Prostate gland (tissue), 2 donors: ENCODE data around the gene MYRF. TPM values are rescaled to one million over a fixed set of nuclear protein-coding genes. Genes with fewer than 3 reads are reported as not detected.

Experiments
- DNase-seq: peaks from one replicate; pipeline ENCODE4 v3.0.0-alpha.2; 2019; ENCODE audit warnings: low spot score
- H3K27ac ChIP-seq, 2 donors: fragments of 200-600 bp; sonication (generic); 2 replicates each; pipeline ENCODE4 v1.5.1; 2017 to 2019
- H3K27me3 ChIP-seq: fragments of 200-600 bp; sonication (generic); replicated peaks from 2 replicates; pipeline ENCODE4 v1.5.1; 2019; ENCODE audit not compliant: insufficient read depth
- H3K36me3 ChIP-seq, 2 donors: fragments of 200-600 bp; sonication (generic); 1 replicate in 1 of 2; 2 replicates in 1 of 2; pipeline versions ENCODE4 v1.5.1 to v1.8.1; 2017 to 2019
- H3K4me1 ChIP-seq: fragments of 200-600 bp; sonication (generic); replicated peaks from 2 replicates; pipeline ENCODE4 v1.5.1; 2019
- H3K4me3 ChIP-seq, 2 donors: fragments of 200-600 bp; sonication (generic); 2 replicates each; pipeline ENCODE4 v1.5.1; 2017 to 2019
- H3K9me3 ChIP-seq: fragments of 200-600 bp; sonication (generic); 2 replicates; pipeline ENCODE4 v1.5.1; 2017
- POLR2A ChIP-seq: fragments of 450-650 bp; IDR thresholded peaks from one replicate; pipeline ENCODE4 v1.6.1; 2016; ENCODE audit warnings: antibody characterized with exemption, mild to moderate bottlenecking
- POLR2AphosphoS5 ChIP-seq: sonication (generic); formaldehyde crosslinking; IDR thresholded peaks from one replicate; pipeline ENCODE4 v1.6.1; 2017; ENCODE audit warnings: antibody characterized with exemption
- WGBS: methylation state at CpG from one replicate; pipeline ENCODE4 v1.1.5; 2018; 5-methylcytosine and 5-hydroxymethylcytosine counted together
- intact Hi-C: fragments of 100-400 bp; cut with DNase I; formaldehyde crosslinking; loops from one replicate; pipeline ENCODE4 v1.14.2; 2022
- total RNA-seq, 2 donors: library from RNA; depleted of rRNA; stranded (reverse); fragments of >200 nt; gene quantifications; one replicate each; pipeline ENCODE4 v1.1.0, GENCODE V29; 2016
- TF ChIP-seq, protein P1 (sequence below), 4 experiments: fragments of 200-600 bp in 2 of 4; fragments of 450-650 bp in 2 of 4; sonication (generic) in 2 of 4; IDR thresholded peaks; 1 replicate in 3 of 4; 2 replicates in 1 of 4; pipeline ENCODE4 v1.5.1; 2016 to 2019; ENCODE audit warnings: antibody characterized with exemption in 4 of 4, mild to moderate bottlenecking in 2 of 4, moderate library complexity in 2 of 4

The MYRF gene
- total RNA-seq, 2 donors from 2014 or later, result 0.77 to 3.4 TPM

DNA sequence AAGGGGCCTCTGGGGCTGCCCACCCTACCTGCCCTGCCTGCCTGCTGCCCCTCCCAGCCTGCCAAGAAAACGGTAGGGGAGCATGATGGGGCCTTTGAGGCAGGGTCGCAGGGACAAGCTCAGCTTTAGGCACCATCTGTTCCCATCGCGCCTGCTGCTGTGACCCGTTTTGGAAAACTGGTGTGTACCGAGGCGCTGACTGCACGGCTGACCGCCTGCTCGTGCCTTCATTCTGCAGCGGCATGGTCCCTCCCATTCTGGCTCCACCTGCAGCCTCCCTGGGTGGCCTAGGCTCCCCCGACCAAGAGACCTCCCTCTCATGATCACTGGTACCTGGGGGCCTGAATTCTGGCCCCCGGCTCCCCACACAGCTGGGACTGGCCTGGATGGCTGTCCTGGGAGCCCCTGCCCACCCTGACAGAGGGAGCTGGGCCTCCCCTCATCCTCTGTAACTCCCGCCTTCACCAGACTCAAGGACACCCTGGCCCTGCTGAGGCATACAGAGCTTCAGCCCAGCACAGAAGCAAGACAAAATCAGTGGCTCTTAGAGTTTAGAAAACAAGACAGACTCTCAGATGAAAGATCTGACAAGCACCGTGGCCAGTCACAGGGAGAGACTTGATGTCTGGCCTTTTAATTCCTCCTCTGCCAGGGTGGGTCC lies 6.5 kb upstream of the MYRF start:
- intact Hi-C loops, result loop anchor here (5.0 kb wide), 1 partner anchor 361 kb away; no protein-coding TSS in a partner anchor
- H3K27ac ChIP-seq, result no peak overlapping the region
- H3K4me3 ChIP-seq, result no peak overlapping the region
- H3K27me3 ChIP-seq, result no peaks in the 10 kb centered on the region
- 43% methylated on average over 15 of the region's 15 CpGs for WGBS
- no peaks in the 10 kb centered on the region for H3K4me1 ChIP-seq
- no peak for DNase-seq
- TF ChIP-seq POLR2AphosphoS5, result no peak
- no peak for TF ChIP-seq POLR2A
- TF ChIP-seq, protein P1, sequence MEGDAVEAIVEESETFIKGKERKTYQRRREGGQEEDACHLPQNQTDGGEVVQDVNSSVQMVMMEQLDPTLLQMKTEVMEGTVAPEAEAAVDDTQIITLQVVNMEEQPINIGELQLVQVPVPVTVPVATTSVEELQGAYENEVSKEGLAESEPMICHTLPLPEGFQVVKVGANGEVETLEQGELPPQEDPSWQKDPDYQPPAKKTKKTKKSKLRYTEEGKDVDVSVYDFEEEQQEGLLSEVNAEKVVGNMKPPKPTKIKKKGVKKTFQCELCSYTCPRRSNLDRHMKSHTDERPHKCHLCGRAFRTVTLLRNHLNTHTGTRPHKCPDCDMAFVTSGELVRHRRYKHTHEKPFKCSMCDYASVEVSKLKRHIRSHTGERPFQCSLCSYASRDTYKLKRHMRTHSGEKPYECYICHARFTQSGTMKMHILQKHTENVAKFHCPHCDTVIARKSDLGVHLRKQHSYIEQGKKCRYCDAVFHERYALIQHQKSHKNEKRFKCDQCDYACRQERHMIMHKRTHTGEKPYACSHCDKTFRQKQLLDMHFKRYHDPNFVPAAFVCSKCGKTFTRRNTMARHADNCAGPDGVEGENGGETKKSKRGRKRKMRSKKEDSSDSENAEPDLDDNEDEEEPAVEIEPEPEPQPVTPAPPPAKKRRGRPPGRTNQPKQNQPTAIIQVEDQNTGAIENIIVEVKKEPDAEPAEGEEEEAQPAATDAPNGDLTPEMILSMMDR (IDR thresholded peaks at IDR 0.05), result no peak
- H3K36me3 ChIP-seq, result no peaks in the 10 kb centered on the region
- no peaks in the 10 kb centered on the region for H3K9me3 ChIP-seq

DNA sequence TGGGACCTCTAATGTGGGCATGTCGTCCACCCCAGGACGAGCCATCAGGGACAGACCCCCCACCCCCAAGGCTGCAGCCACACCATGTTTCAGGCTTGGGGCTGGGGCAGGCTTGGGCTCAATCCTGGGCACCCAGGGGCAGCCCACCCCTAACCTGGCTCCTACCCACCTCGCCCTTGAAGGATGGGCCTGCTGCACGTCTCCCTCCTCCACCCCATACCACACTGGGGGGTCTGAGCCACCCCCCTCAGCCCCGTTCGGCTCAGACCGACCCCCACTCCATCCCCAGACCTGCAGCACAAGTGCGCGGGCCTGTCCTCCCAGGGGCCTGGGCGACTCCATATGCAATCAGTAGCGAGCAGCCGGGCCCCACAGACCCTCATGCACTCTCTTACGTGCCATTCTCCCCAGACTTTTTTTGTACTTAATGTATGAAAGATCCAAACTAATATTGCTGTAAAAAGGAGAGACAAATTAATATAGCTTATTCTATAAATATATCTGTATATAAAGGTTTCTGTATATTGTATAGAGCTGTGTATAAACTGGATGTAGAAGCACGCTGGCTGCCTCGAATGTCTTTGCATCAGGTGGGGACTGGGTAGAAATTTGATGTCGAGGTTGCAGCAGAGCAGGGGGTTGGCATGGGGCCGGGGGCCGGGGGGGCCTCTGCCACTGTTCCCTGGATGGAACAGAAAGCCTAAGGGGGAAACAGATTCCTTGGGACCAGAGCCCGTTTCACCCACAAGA lies 5.8 kb upstream of the MYRF start:
- H3K36me3 ChIP-seq, result no peaks in the 10 kb centered on the region
- no peaks in the 10 kb centered on the region for H3K9me3 ChIP-seq
- no peak overlapping the region for H3K27ac ChIP-seq
- no peaks in the 10 kb centered on the region for H3K27me3 ChIP-seq
- H3K4me3 ChIP-seq, result no peak overlapping the region
- H3K4me1 ChIP-seq, result no peaks in the 10 kb centered on the region
- intact Hi-C loops, result loop anchor here (5.0 kb wide), 1 partner anchor 361 kb away; no protein-coding TSS in a partner anchor
- no peak for DNase-seq
- no peak for TF ChIP-seq POLR2A
- TF ChIP-seq, protein P1 (IDR thresholded peaks at IDR 0.05), result no peak
- WGBS, result 78% methylated on average over 19 of the region's 19 CpGs

DNA sequence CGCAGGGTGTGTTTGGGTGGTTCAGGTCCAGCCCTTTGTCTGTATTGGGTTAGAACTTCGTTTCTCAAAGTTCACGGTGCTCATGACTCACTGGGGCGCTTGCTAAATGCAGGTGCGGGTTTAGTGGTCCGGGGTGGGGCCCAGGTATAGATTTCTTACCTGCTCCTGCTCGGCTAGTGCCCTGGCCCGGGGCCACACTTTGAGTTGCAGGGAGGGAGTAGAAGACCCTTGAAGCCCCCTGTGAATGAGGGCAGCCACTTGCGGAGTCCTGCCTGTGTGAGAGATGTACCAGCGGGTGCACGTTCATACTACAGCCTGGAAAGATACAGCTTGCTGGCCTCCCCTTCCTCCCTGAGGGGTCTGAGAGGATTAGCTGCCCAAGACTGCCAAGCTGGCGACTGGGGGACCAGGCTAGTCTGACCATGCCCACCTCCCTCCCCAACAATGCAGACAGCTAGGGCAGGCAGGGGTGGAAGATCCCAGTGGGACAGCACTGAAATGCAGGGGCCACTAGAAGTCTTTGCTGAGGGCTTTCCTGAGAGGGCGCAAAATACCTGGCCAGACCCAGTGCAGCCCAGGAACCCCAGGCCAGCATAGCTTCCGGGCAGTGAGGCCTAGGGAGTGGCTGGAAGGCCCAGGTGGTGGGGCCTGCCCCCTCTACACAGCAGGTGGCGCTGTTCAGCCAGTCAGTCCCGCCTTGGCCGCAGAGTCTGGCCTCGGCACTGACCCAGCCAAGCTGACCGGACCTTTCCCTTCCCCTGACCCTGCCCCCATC lies 5.1 kb upstream of the MYRF start:
- Histone ChIP-seq H3K4me1 (no peaks in the 10 kb centered on the region), H3K27ac (no peak overlapping the region), H3K27me3 (no peaks in the 10 kb centered on the region), H3K4me3 (no peak overlapping the region), H3K9me3 (no peaks in the 10 kb centered on the region), H3K36me3 (no peaks in the 10 kb centered on the region)
- TF ChIP-seq POLR2AphosphoS5, result no peak
- TF ChIP-seq POLR2A, result no peak
- TF ChIP-seq, protein P1 (IDR thresholded peaks at IDR 0.05), result peak; percentile 52 to 86 (median 74)
- intact Hi-C loops, result loop anchor here (5.0 kb wide), 1 partner anchor 360 kb away; no protein-coding TSS in a partner anchor
- peak; percentile 64 for DNase-seq
- WGBS, result 58% methylated on average over 19 of the region's 19 CpGs

DNA sequence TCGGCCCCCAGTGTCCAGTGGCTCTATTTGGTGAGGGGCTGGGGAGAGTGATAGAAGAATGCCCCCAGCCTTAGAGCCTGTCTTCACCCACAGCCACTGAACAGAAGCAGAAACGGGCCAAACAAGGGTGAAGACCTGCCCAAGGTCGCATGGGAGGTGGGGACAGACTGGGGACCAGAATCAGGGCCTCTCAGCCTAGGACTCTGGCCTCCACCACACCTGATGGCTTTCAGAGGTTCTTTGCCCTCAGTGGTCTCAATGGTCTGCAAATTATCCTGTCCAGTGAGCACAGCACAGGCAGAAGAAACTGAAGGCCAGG lies 4.5 kb upstream of the MYRF start:
- no peaks in the 10 kb centered on the region for H3K9me3 ChIP-seq
- H3K27ac ChIP-seq, result no peak overlapping the region
- TF ChIP-seq POLR2A (no peak), POLR2AphosphoS5 (no peak)
- TF ChIP-seq, protein P1 (IDR thresholded peaks at IDR 0.05), result no peak
- WGBS, result 38% methylated on average over 3 of the region's 3 CpGs
- no peaks in the 10 kb centered on the region for H3K27me3 ChIP-seq
- intact Hi-C loops, result loop anchor here (5.0 kb wide), 1 partner anchor 359 kb away; no protein-coding TSS in a partner anchor
- H3K4me1 ChIP-seq, result no peaks in the 10 kb centered on the region
- no peaks in the 10 kb centered on the region for H3K36me3 ChIP-seq
- DNase-seq, result no peak
- no peak overlapping the region for H3K4me3 ChIP-seq
